ENCODE results near the gene CCDC192. TPM values are rescaled to one million over a fixed set of nuclear protein-coding genes. Genes with fewer than 3 reads are reported as not detected.

CCDC192 gene
- total and polyA plus RNA-seq, 10 of the 15 experiments (the other 5 are each of a cell fraction or from before 2014, with no cell fraction given), result 0.20 to 0.79 (median 0.32) TPM; not detected in 4

GRCh38 chr5:127931396-127931795 lies 228.2 kb downstream of the CCDC192 start:
- Histone ChIP-seq H3K9me3 (replicated peaks; ENCODE audit: control insufficient read depth, insufficient read depth, low read length) (no peaks in the 10 kb centered on the region), H3K4me2 (ENCODE audit: control insufficient read depth, insufficient read depth) (no peak overlapping the region), H4K20me1 (ENCODE audit: control insufficient read depth, insufficient read depth) (no peaks in the 10 kb centered on the region), H3K4me1 (ENCODE audit: control insufficient read depth, insufficient read depth, low read length) (peaks cover under 1% of the 10 kb centered on the region), H3K36me3 (ENCODE audit: control insufficient read depth in 2 of 2, insufficient read depth in 2 of 2, low read length in 1 of 2) (no peaks in the 10 kb centered on the region), H2AFZ (ENCODE audit: control insufficient read depth, low read depth, low read length) (no peak overlapping the region), H3K27me3 (replicated peaks in 1 of 2; ENCODE audit: control insufficient read depth in 2 of 2, insufficient read depth in 2 of 2, low read length in 1 of 2) (no peaks in the 10 kb centered on the region), H3K9ac (ENCODE audit: control insufficient read depth, insufficient read depth, low read length) (no peak overlapping the region), H3K79me2 (ENCODE audit: control insufficient read depth, insufficient read depth, low read length) (no peaks in the 10 kb centered on the region), H3K4me3 (no peak overlapping the region), H3K27ac (ENCODE audit: control insufficient read depth, insufficient read depth) (no peak overlapping the region)
- WGBS (ENCODE audit: insufficient coverage, insufficient replicate concordance, low lambda C conversion rate, missing lambda C conversion rate), result 95% methylated on average over 1 of the region's 1 CpG
- intact Hi-C loops (cut with micrococcal nuclease; ENCODE audit: unreplicated experiment) (no loop called here), in situ Hi-C loops (cut with MboI) (no loop called here)
- no TSS peak for BruUV-seq (replicated peaks)
- ATAC-seq, result no peak
- ChIA-PET RAD21 (ENCODE audit: unreplicated experiment) (no interaction called here), SMC1A (ENCODE audit: uncharacterized antibody, unreplicated experiment) (interaction anchor here (0.9 to 1.0 kb wide), 5 partner anchors 8 to 38 kb away, joined by 3 to 7 read pairs (median 3); no protein-coding TSS in a partner anchor), POLR2A (interaction anchor here (0.7 kb wide), 1 partner anchor 119 kb away, joined by 3 read pairs; no protein-coding TSS in a partner anchor), CTCF (interaction anchor here (1.3 kb wide), 1 partner anchor 9 kb away, joined by 4 read pairs; no protein-coding TSS in a partner anchor)
- TF ChIP-seq ASH2L (IDR thresholded peaks at IDR 0.05; ENCODE audit: borderline replicate concordance, low read depth) (no peak), BRCA1 (IDR thresholded peaks at IDR 0.05; ENCODE audit: low read depth, low read length) (no peak), PML (IDR thresholded peaks at IDR 0.05; ENCODE audit: low read length) (no peak), STAT3 (IDR thresholded peaks at IDR 0.05; ENCODE audit: low read depth, low read length) (no peak)
- DNase-seq (ENCODE audit: low read depth, low spot score), result no peak
- no peak for FAIRE-seq

- H3K9me3 ChIP-seq (replicated peaks; ENCODE audit: control insufficient read depth, insufficient read depth, low read length), result no peaks in the 10 kb centered on the region
- H3K4me1 ChIP-seq (ENCODE audit: control insufficient read depth, insufficient read depth, low read length), result peaks cover 4% of the 10 kb centered on the region
- intact Hi-C loops (cut with micrococcal nuclease; ENCODE audit: unreplicated experiment), result no loop called here
- no peak overlapping the region for H3K4me3 ChIP-seq
- no peak overlapping the region for H3K27ac ChIP-seq (ENCODE audit: control insufficient read depth, insufficient read depth)
- in situ Hi-C loops (cut with MboI), result no loop called here
- ChIA-PET POLR2A (no interaction called here), RAD21 (ENCODE audit: unreplicated experiment) (no interaction called here), CTCF (no interaction called here), SMC1A (ENCODE audit: uncharacterized antibody, unreplicated experiment) (interaction anchor here (1.2 kb wide), 1 partner anchor 42 kb away, joined by 3 read pairs; no protein-coding TSS in a partner anchor)
- FAIRE-seq, result no peak
- DNase-seq (ENCODE audit: low read depth, low spot score), result no peak
- no peaks in the 10 kb centered on the region for H3K79me2 ChIP-seq (ENCODE audit: control insufficient read depth, insufficient read depth, low read length)
- no peaks in the 10 kb centered on the region for H3K27me3 ChIP-seq (replicated peaks in 1 of 2; ENCODE audit: control insufficient read depth in 2 of 2, insufficient read depth in 2 of 2, low read length in 1 of 2)
- WGBS (ENCODE audit: insufficient coverage, insufficient replicate concordance, low lambda C conversion rate, missing lambda C conversion rate), result 74% methylated on average over 5 of the region's 5 CpGs
- no peak overlapping the region for H3K4me2 ChIP-seq (ENCODE audit: control insufficient read depth, insufficient read depth)
- no peaks in the 10 kb centered on the region for H3K36me3 ChIP-seq (ENCODE audit: control insufficient read depth in 2 of 2, insufficient read depth in 2 of 2, low read length in 1 of 2)
- no peak overlapping the region for H3K9ac ChIP-seq (ENCODE audit: control insufficient read depth, insufficient read depth, low read length)
- no peak for ATAC-seq
- H4K20me1 ChIP-seq (ENCODE audit: control insufficient read depth, insufficient read depth), result no peaks in the 10 kb centered on the region
- H2AFZ ChIP-seq (ENCODE audit: control insufficient read depth, low read depth, low read length), result no peak overlapping the region
- BruUV-seq (replicated peaks), result no TSS peak
- no peak for TF ChIP-seq CUX1 (IDR thresholded peaks at IDR 0.05; ENCODE audit: insufficient replicate concordance, low read depth, low read length)
- TF ChIP-seq ZBED1 (IDR thresholded peaks at IDR 0.05; ENCODE audit: borderline replicate concordance), result no peak
- no peak for TF ChIP-seq NRF1 (conservative IDR thresholded peaks at IDR 0.05; ENCODE audit: low read depth, low read length)
- TF ChIP-seq SMARCA5 (IDR thresholded peaks at IDR 0.05), result no peak
- TF ChIP-seq SMC3 (IDR thresholded peaks at IDR 0.05; ENCODE audit: borderline replicate concordance, low read length), result no peak
- TF ChIP-seq NFYB (IDR thresholded peaks at IDR 0.05; ENCODE audit: insufficient read depth, low read depth, low read length), result no peak
- TF ChIP-seq ASH2L (IDR thresholded peaks at IDR 0.05; ENCODE audit: borderline replicate concordance, low read depth), result no peak
- no peak for TF ChIP-seq SIN3A (IDR thresholded peaks at IDR 0.05; ENCODE audit: low read depth, low read length)
- no peak for TF ChIP-seq ELK1 (IDR thresholded peaks at IDR 0.05; ENCODE audit: low read depth, low read length)
- TF ChIP-seq ESRRA (IDR thresholded peaks at IDR 0.05; ENCODE audit: low read length), result no peak
Observed at GRCh38 chr5:127933348-127933747, 230.2 kb downstream of the CCDC192 start.

Data from GM12878 (cell line).